ENCODE measurements around the gene PCARE.

The PCARE gene

GRCh38 chr2:29024882-29025430 is 49.4 kb downstream of the PCARE start:
- Histone ChIP-seq H3K4me3 (ENCODE audit: low read length, poor library complexity, severe bottlenecking) (no peak overlapping the region), H3K36me3 (ENCODE audit: insufficient read depth, low read length) (no peaks in the 10 kb centered on the region), H3K4me2 (ENCODE audit: low read depth, low read length, poor library complexity, severe bottlenecking) (no peak overlapping the region), H3K9me3 (ENCODE audit: insufficient read depth, low read depth, low read length) (no peaks in the 10 kb centered on the region), H3K9ac (ENCODE audit: low read depth, low read length, poor library complexity, severe bottlenecking) (no peak overlapping the region), H4K20me1 (ENCODE audit: insufficient read depth, low read length, poor library complexity, severe bottlenecking) (no peaks in the 10 kb centered on the region), H3K27me3 (ENCODE audit: insufficient read depth, low read length, poor library complexity, severe bottlenecking) (no peaks in the 10 kb centered on the region), H3K9me2 (replicated peaks; ENCODE audit: low read depth, low read length) (no peaks in the 10 kb centered on the region), H3K4me1 (ENCODE audit: insufficient read depth, low read length, poor library complexity, severe bottlenecking) (peaks cover 5% of the 10 kb centered on the region), H3K79me2 (ENCODE audit: insufficient read depth, low read length) (no peaks in the 10 kb centered on the region), H2AFZ (ENCODE audit: low read length) (no peak overlapping the region), H3F3A (ENCODE audit: low read depth) (no peaks in the 10 kb centered on the region)
- TF ChIP-seq, protein P1, sequence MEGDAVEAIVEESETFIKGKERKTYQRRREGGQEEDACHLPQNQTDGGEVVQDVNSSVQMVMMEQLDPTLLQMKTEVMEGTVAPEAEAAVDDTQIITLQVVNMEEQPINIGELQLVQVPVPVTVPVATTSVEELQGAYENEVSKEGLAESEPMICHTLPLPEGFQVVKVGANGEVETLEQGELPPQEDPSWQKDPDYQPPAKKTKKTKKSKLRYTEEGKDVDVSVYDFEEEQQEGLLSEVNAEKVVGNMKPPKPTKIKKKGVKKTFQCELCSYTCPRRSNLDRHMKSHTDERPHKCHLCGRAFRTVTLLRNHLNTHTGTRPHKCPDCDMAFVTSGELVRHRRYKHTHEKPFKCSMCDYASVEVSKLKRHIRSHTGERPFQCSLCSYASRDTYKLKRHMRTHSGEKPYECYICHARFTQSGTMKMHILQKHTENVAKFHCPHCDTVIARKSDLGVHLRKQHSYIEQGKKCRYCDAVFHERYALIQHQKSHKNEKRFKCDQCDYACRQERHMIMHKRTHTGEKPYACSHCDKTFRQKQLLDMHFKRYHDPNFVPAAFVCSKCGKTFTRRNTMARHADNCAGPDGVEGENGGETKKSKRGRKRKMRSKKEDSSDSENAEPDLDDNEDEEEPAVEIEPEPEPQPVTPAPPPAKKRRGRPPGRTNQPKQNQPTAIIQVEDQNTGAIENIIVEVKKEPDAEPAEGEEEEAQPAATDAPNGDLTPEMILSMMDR (conservative IDR thresholded peaks at IDR 0.05; ENCODE audit: low read length) = no peak
- TF ChIP-seq EZH2phosphoT487 (IDR thresholded peaks at IDR 0.05; ENCODE audit: borderline replicate concordance) = no peak

- no peak overlapping the region for H2AFZ ChIP-seq (ENCODE audit: low read length)
- no peak overlapping the region for H3K4me3 ChIP-seq (ENCODE audit: low read length, poor library complexity, severe bottlenecking)
- no peak overlapping the region for H3K9ac ChIP-seq (ENCODE audit: low read depth, low read length, poor library complexity, severe bottlenecking)
- no peaks in the 10 kb centered on the region for H3F3A ChIP-seq (ENCODE audit: low read depth)
- no peaks in the 10 kb centered on the region for H3K79me2 ChIP-seq (ENCODE audit: insufficient read depth, low read length)
- H3K27me3 ChIP-seq (ENCODE audit: insufficient read depth, low read length, poor library complexity, severe bottlenecking) = no peaks in the 10 kb centered on the region
- H3K4me1 ChIP-seq (ENCODE audit: insufficient read depth, low read length, poor library complexity, severe bottlenecking) = peaks cover 5% of the 10 kb centered on the region
- H4K20me1 ChIP-seq (ENCODE audit: insufficient read depth, low read length, poor library complexity, severe bottlenecking) = no peaks in the 10 kb centered on the region
- H3K4me2 ChIP-seq (ENCODE audit: low read depth, low read length, poor library complexity, severe bottlenecking) = no peak overlapping the region
- no peaks in the 10 kb centered on the region for H3K9me3 ChIP-seq (ENCODE audit: insufficient read depth, low read depth, low read length)
- no peaks in the 10 kb centered on the region for H3K36me3 ChIP-seq (ENCODE audit: insufficient read depth, low read length)
- no peaks in the 10 kb centered on the region for H3K9me2 ChIP-seq (replicated peaks; ENCODE audit: low read depth, low read length)
- no peak for TF ChIP-seq EZH2phosphoT487 (IDR thresholded peaks at IDR 0.05; ENCODE audit: borderline replicate concordance)
- TF ChIP-seq, protein P1 (conservative IDR thresholded peaks at IDR 0.05; ENCODE audit: low read length) = no peak
Measured at GRCh38 chr2:29023188-29023587, 51.1 kb downstream of the PCARE start.

GRCh38 chr2:29022679-29023078 is 51.6 kb downstream of the PCARE start:
- Histone ChIP-seq H3K27me3 (ENCODE audit: insufficient read depth, low read length, poor library complexity, severe bottlenecking) (no peaks in the 10 kb centered on the region), H3K4me1 (ENCODE audit: insufficient read depth, low read length, poor library complexity, severe bottlenecking) (peaks cover 5% of the 10 kb centered on the region), H3K4me2 (ENCODE audit: low read depth, low read length, poor library complexity, severe bottlenecking) (no peak overlapping the region), H2AFZ (ENCODE audit: low read length) (no peak overlapping the region), H3K9ac (ENCODE audit: low read depth, low read length, poor library complexity, severe bottlenecking) (no peak overlapping the region), H3F3A (ENCODE audit: low read depth) (no peaks in the 10 kb centered on the region), H3K4me3 (ENCODE audit: low read length, poor library complexity, severe bottlenecking) (no peak overlapping the region), H3K36me3 (ENCODE audit: insufficient read depth, low read length) (no peaks in the 10 kb centered on the region), H4K20me1 (ENCODE audit: insufficient read depth, low read length, poor library complexity, severe bottlenecking) (no peaks in the 10 kb centered on the region), H3K79me2 (ENCODE audit: insufficient read depth, low read length) (no peaks in the 10 kb centered on the region), H3K9me2 (replicated peaks; ENCODE audit: low read depth, low read length) (no peaks in the 10 kb centered on the region), H3K9me3 (ENCODE audit: insufficient read depth, low read depth, low read length) (no peaks in the 10 kb centered on the region)
- no peak for TF ChIP-seq EZH2phosphoT487 (IDR thresholded peaks at IDR 0.05; ENCODE audit: borderline replicate concordance)
- TF ChIP-seq, protein P1 (conservative IDR thresholded peaks at IDR 0.05; ENCODE audit: low read length) = no peak

Measured in Loucy (cell line).